OCI-M1 (cell line): ENCODE measurements around the gene KIR2DL4.
A peak's percentile ranks its signal among the peaks of the same experiment; 100 is the strongest.
"Not testable (repeated sequence)": the region's sequence is repeated elsewhere in the genome, so short reads cannot be mapped to it uniquely, and the experiment has no call there.

Experiments used
- DNase-seq: peaks from one replicate; lab custom pipeline; 2025; lab: John Stamatoyannopoulos, UW

KIR2DL4 gene

GRCh38 chr19:54803410-54803809 is at the start of gene KIR2DL4:
Gene KIR2DL4, plus strand, starts transcription at chr19:54803610. Its CDS starts 42 bp downstream, at chr19:54803652.
- no peak for DNase-seq

- DNase-seq: not testable (repeated sequence)
Measured at GRCh38 chr19:54756204-54757110, 47.0 kb upstream of the KIR2DL4 start.

- DNase-seq: not testable (repeated sequence)
Measured at GRCh38 chr19:54758577-54758976, 44.8 kb upstream of the KIR2DL4 start.

- DNase-seq: not testable (repeated sequence)
Measured at GRCh38 chr19:54764219-54764618, 39.2 kb upstream of the KIR2DL4 start.

- not testable (repeated sequence) for DNase-seq
Measured at GRCh38 chr19:54766464-54766863, 36.9 kb upstream of the KIR2DL4 start.

GRCh38 chr19:54769646-54770045 is 33.8 kb upstream of the KIR2DL4 start, which contains the start of gene KIR2DL1:
Gene KIR2DL1, plus strand, starts transcription at chr19:54769793. Its CDS starts 58 bp downstream, at chr19:54769851.
- not testable (repeated sequence) for DNase-seq

GRCh38 chr19:54770511-54770910 is 32.9 kb upstream of the KIR2DL4 start:
- not testable (repeated sequence) for DNase-seq

- DNase-seq: not testable (repeated sequence)
Measured at GRCh38 chr19:54771018-54771960, 32.1 kb upstream of the KIR2DL4 start.

GRCh38 chr19:54772666-54773065 is 30.7 kb upstream of the KIR2DL4 start:
- not testable (repeated sequence) for DNase-seq

- not testable (repeated sequence) for DNase-seq
Measured at GRCh38 chr19:54775095-54775815, 28.2 kb upstream of the KIR2DL4 start.

- not testable (repeated sequence) for DNase-seq
Measured at GRCh38 chr19:54775830-54776229, 27.6 kb upstream of the KIR2DL4 start.

GRCh38 chr19:54777851-54778250 is 25.6 kb upstream of the KIR2DL4 start:
- DNase-seq: not testable (repeated sequence)

GRCh38 chr19:54778896-54779295 is 24.5 kb upstream of the KIR2DL4 start:
- not testable (repeated sequence) for DNase-seq

- not testable (repeated sequence) for DNase-seq
Measured at GRCh38 chr19:54782916-54783315, 20.5 kb upstream of the KIR2DL4 start.

- not testable (repeated sequence) for DNase-seq
Measured at GRCh38 chr19:54786091-54786723, 17.2 kb upstream of the KIR2DL4 start.

- DNase-seq: not testable (repeated sequence)
Measured at GRCh38 chr19:54788154-54788553, 15.3 kb upstream of the KIR2DL4 start.

GRCh38 chr19:54790711-54791110 is 12.7 kb upstream of the KIR2DL4 start:
- DNase-seq: no peak

- DNase-seq: no peak
Measured at GRCh38 chr19:54791476-54791875, 11.9 kb upstream of the KIR2DL4 start.

- DNase-seq: peak; percentile 86
Measured at GRCh38 chr19:54792814-54793213, 10.6 kb upstream of the KIR2DL4 start.

- no peak for DNase-seq
Measured at GRCh38 chr19:54795758-54796157, 7.7 kb upstream of the KIR2DL4 start.

GRCh38 chr19:54804101-54804500 is 691 bp downstream of the KIR2DL4 start:
- no peak for DNase-seq
